K562 (cell line): Measurements from ENCODE around the gene SP6. TPM values are rescaled to one million over a fixed set of nuclear protein-coding genes. Genes with fewer than 3 reads are reported as not detected.

Source experiments
- CBFA2T3 ChIP-seq: fragments of 450-650 bp; IDR thresholded peaks from 2 replicates; pipeline ENCODE4 v1.6.1; 2017
- CTBP1 ChIP-seq: fragments of 450-650 bp; IDR thresholded peaks from 2 replicates; pipeline ENCODE4 v1.6.1; 2016; ENCODE audit warnings: borderline replicate concordance
- HDAC8 ChIP-seq: fragments of 450-650 bp; IDR thresholded peaks from 2 replicates; pipeline ENCODE4 v1.6.1; 2016; ENCODE audit warnings: mild to moderate bottlenecking, missing genetic modification characterization, moderate library complexity, missing compliant biosample characterization
- KAT8 ChIP-seq: fragments of 450-650 bp; IDR thresholded peaks from 2 replicates; pipeline ENCODE4 v1.6.1; 2016; ENCODE audit warnings: low read depth, mild to moderate bottlenecking
- LEF1 ChIP-seq: fragments of 450-650 bp; IDR thresholded peaks from 2 replicates; pipeline ENCODE4 v1.6.1; 2016; ENCODE audit warnings: mild to moderate bottlenecking
- PHB ChIP-seq: fragments of 250-450 bp; sonication (Bioruptor Pico); IDR thresholded peaks from 2 replicates; pipeline ENCODE4 v1.5.0; 2021
- RCOR1 ChIP-seq, 2 experiments: IDR thresholded peaks; 2 replicates each; pipeline ENCODE4 v1.6.1; 2012; ENCODE audit warnings: low read depth in 2 of 2, low read length in 2 of 2, borderline replicate concordance in 1 of 2, improper control_type of control experiment in 1 of 2
- SMARCA4 ChIP-seq: fragments of 450-650 bp; IDR thresholded peaks from 2 replicates; pipeline ENCODE4 v1.6.1; 2016
- TAF7 ChIP-seq: fragments of 450-650 bp; IDR thresholded peaks from 2 replicates; pipeline ENCODE4 v1.6.1; 2016; ENCODE audit warnings: missing genetic modification characterization, missing compliant biosample characterization
- TEAD1 ChIP-seq, 2 experiments: fragments of 450-650 bp in 1 of 2; sonication (generic) in 1 of 2; formaldehyde crosslinking; IDR thresholded peaks; 2 replicates each; pipeline versions ENCODE4 v1.4.0 to v1.8.0; 2020 to 2022; ENCODE audit warnings: mild to moderate bottlenecking in 2 of 2, missing genetic modification reagents in 1 of 2
- ZNF280B ChIP-seq: fragments of 250-450 bp; sonication (Bioruptor Pico); IDR thresholded peaks from 2 replicates; pipeline ENCODE4 v1.5.1; 2021; ENCODE audit warnings: mild to moderate bottlenecking
- ZNF407 ChIP-seq: fragments of 450-650 bp; IDR thresholded peaks from 2 replicates; pipeline ENCODE4 v1.6.1; 2016; ENCODE audit warnings: low read depth
- ZNF511 ChIP-seq: sonication (generic); formaldehyde crosslinking; IDR thresholded peaks from 2 replicates; pipeline ENCODE4 v1.8.0; 2022; ENCODE audit warnings: mild to moderate bottlenecking, missing genetic modification reagents
- polyA plus RNA-seq, 8 experiments: library from polyadenylated mRNA; depleted of rRNA in 4 of 8; stranded (reverse) in 5 of 8; unstranded in 3 of 8; fragments of >200 nt; fragmentation: Nextera tagmentation in 2 of 8; fragmentation: Illumina TruSeq in 1 of 8; extraction: Ambion mirVana in 2 of 8; extraction: Trizol in 1 of 8; gene quantifications; 2 replicates each; pipeline versions ENCODE4 v1.2.1 to v1.2.3, GENCODE V29; 2011 to 2014; ENCODE audit warnings: inconsistent platforms in 1 of 8, missing spikeins in 1 of 8
- total RNA-seq, 7 experiments: library from RNA; depleted of rRNA in 6 of 7; stranded (reverse); fragments of >200 nt in 6 of 7; fragmentation: Illumina TruSeq in 2 of 7; extraction: Trizol in 2 of 7; gene quantifications; 2 replicates each; pipeline versions ENCODE4 v1.2.1 to v1.2.3, GENCODE V29; 2011 to 2021; ENCODE audit warnings: low replicate concordance in 1 of 7

SP6 gene
- total and polyA plus RNA-seq, 9 of the 15 experiments (the other 6 are each of a cell fraction or from before 2014, with no cell fraction given) = 0.11 to 7.9 (median 2.2) TPM

GRCh38 chr17:47879028-47879585 is 28.1 kb upstream of the SP6 start (continued):
- TF ChIP-seq ZNF407 (no peak), ZNF511 (CRISPR knock-in tag) (no peak), TAF7 (tag) (no peak), HDAC8 (no peak), PHB (CRISPR knock-in tag) (no peak), RCOR1 (IDR thresholded peaks at IDR 0.05; ENCODE audit: borderline replicate concordance in 1 of 2, low read depth in 2 of 2, low read length in 2 of 2) (peak in 1 of 2 experiments; percentile 16; a peak in 1 of 4 replicates), ZNF280B (CRISPR knock-in tag) (no peak), LEF1 (no peak), TEAD1 (CRISPR knock-in tag; IDR thresholded peaks at IDR 0.05) (no peak), CTBP1 (peak; percentile 57; the same call in 1 of the 2 replicates), SMARCA4 (0 out of 2 replicates have a peak, but pooled peaks have one; percentile 26), CBFA2T3 (peak; percentile 57; the same call in 1 of the 2 replicates), KAT8 (no peak)
